Lung (tissue), 12 donors: Measurements from ENCODE around the gene HBS1L. TPM values are rescaled to one million over a fixed set of nuclear protein-coding genes. Genes with fewer than 3 reads are reported as not detected.

ENCODE experiments used
- ATAC-seq: fragments of 200-7000 bp; cut with Tn5 transposase; one replicate; pipeline ENCODE4 v1.9.1; 2020; ENCODE audit warnings: moderate number of reproducible peaks; ENCODE audit not compliant: insufficient read depth, low FRiP score
- DNase-seq, 3 donors: peaks; one replicate each; pipeline ENCODE4 v3.0.0-alpha.2; 2013 to 2017
- H3K27ac ChIP-seq, 2 donors: one replicate each; pipeline ENCODE4 v1.5.1; 2013; ENCODE audit warnings: mild to moderate bottlenecking in 2 of 2, moderate library complexity in 2 of 2, control low read depth in 1 of 2, inconsistent platforms in 1 of 2, low read depth in 1 of 2, low read length in 1 of 2
- H3K27me3 ChIP-seq, 3 donors: one replicate each; pipeline ENCODE4 v1.5.1; 2013; ENCODE audit warnings: low read length in 2 of 3; ENCODE audit not compliant: control insufficient read depth in 3 of 3, insufficient read depth in 3 of 3
- H3K36me3 ChIP-seq, 4 donors: one replicate each; pipeline ENCODE4 v1.5.1; 2013; ENCODE audit warnings: low read length in 4 of 4, mild to moderate bottlenecking in 1 of 4, moderate library complexity in 1 of 4; ENCODE audit not compliant: control insufficient read depth in 4 of 4, insufficient read depth in 4 of 4
- H3K4me1 ChIP-seq, 5 donors: one replicate each; pipeline ENCODE4 v1.5.1; 2013; ENCODE audit warnings: low read length in 5 of 5, mild to moderate bottlenecking in 2 of 5, moderate library complexity in 1 of 5; ENCODE audit not compliant: control insufficient read depth in 5 of 5, insufficient read depth in 5 of 5
- H3K4me3 ChIP-seq: one replicate; pipeline ENCODE4 v1.5.1; 2013; ENCODE audit warnings: mild to moderate bottlenecking, control low read depth, moderate library complexity
- H3K9ac ChIP-seq, 2 donors: one replicate each; pipeline ENCODE4 v1.5.1; 2013; ENCODE audit warnings: low read length in 2 of 2, control low read depth in 1 of 2; ENCODE audit not compliant: insufficient read depth in 1 of 2
- H3K9me3 ChIP-seq, 4 donors: one replicate each; pipeline ENCODE4 v1.5.1; 2013; ENCODE audit warnings: low read length in 3 of 4, mild to moderate bottlenecking in 1 of 4, moderate library complexity in 1 of 4; ENCODE audit not compliant: control insufficient read depth in 4 of 4, insufficient read depth in 3 of 4
- WGBS, 2 donors: extraction: QIAGEN DNeasy Blood & Tissue Kit; methylation state at CpG; one replicate each; pipeline ENCODE4 v1.1.7; 2013; 5-methylcytosine and 5-hydroxymethylcytosine counted together
- polyA plus RNA-seq, 2 donors: library from polyadenylated mRNA; stranded (reverse); fragments of 200-250 nt; gene quantifications; one replicate each; pipeline ENCODE4 v1.2.1, GENCODE V29; 2013
- total RNA-seq, 2 donors: library from RNA; depleted of rRNA in 1 of 2; stranded (reverse); fragments of >200 nt in 1 of 2; gene quantifications; one replicate each; pipeline ENCODE4 v1.2.1, GENCODE V29; 2014 to 2021
- TF ChIP-seq, protein P1 (sequence below): IDR thresholded peaks from 2 replicates; pipeline ENCODE4 v1.5.1; 2012; ENCODE audit warnings: mild to moderate bottlenecking; ENCODE audit errors: control extremely low read depth, extremely low read depth
- donor health status: control.
- donor health status: control.
- donor health status: Bipolar disorder and iron deficiency.
- donor health status: healthy.
- donor health status: DM: yes; HTN: yes; CAD: no.

Gene HBS1L
- total and polyA plus RNA-seq, 4 donors: 13.1 to 76.3 (median 43.3) TPM

DNA sequence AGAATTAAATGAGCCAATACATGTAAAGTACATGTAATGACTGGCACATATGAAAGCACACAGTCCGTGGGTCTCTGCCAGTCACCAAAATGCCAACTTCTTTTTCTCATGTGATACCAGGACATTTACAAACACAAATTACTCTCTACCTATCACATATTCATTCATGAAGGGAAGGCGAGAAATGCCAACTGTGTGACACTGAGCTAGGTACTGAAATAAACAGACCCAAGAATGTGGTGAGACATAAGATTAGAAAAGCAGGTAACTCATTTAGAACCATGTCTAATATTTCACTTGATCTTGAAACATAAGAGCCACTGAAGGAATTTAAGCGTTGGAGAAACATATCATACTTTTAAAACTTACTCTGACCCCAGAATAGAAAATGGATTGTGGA is 41.4 kb downstream of the HBS1L start:
- ATAC-seq: no peak
- no peaks in the 10 kb centered on the region for H3K9me3 ChIP-seq
- peak overlapping the region in 1 of 2 donors; percentile 3 for H3K9ac ChIP-seq
- H3K4me1 ChIP-seq: peaks cover 0 to 3% (median 0%) of the 10 kb centered on the region in 5 donors
- DNase-seq: peak in 1 of 3 donors; percentile 3
- H3K36me3 ChIP-seq: peaks cover 0 to 3% (median 0%) of the 10 kb centered on the region in 4 donors
- H3K4me3 ChIP-seq: no peak overlapping the region
- no peak overlapping the region for H3K27ac ChIP-seq
- H3K27me3 ChIP-seq: no peaks in the 10 kb centered on the region
- TF ChIP-seq, protein P1, sequence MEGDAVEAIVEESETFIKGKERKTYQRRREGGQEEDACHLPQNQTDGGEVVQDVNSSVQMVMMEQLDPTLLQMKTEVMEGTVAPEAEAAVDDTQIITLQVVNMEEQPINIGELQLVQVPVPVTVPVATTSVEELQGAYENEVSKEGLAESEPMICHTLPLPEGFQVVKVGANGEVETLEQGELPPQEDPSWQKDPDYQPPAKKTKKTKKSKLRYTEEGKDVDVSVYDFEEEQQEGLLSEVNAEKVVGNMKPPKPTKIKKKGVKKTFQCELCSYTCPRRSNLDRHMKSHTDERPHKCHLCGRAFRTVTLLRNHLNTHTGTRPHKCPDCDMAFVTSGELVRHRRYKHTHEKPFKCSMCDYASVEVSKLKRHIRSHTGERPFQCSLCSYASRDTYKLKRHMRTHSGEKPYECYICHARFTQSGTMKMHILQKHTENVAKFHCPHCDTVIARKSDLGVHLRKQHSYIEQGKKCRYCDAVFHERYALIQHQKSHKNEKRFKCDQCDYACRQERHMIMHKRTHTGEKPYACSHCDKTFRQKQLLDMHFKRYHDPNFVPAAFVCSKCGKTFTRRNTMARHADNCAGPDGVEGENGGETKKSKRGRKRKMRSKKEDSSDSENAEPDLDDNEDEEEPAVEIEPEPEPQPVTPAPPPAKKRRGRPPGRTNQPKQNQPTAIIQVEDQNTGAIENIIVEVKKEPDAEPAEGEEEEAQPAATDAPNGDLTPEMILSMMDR: no peak
- WGBS, 2 donors: 88 to 95% methylated on average over 3 of the region's 3 CpGs

DNA sequence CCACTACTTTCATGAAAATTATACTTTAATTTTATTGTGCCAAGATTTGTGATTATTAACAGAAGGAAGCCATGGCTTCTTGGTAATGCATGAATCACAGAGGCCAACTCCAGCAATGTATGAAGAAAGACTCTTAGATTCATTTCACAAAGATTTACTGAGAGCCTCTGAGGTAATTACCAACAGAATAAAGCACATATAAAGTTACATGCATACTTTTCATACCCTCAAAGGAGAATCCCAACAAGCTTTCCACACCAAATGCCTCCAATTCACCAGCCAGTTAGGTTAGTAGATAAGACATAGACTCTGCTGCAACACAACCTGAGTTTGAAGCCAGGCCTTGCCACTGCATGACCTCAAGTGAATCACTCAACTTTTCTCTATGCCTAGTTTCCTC is 41.9 kb downstream of the HBS1L start:
- ATAC-seq (no peak), DNase-seq (no peak)
- TF ChIP-seq, protein P1: no peak
- Histone ChIP-seq H3K9ac (peak overlapping the region in 1 of 2 donors; percentile 3), H3K4me3 (no peak overlapping the region), H3K36me3 (peaks cover 0 to 3% (median 0%) of the 10 kb centered on the region in 4 donors), H3K27me3 (no peaks in the 10 kb centered on the region), H3K27ac (no peak overlapping the region), H3K9me3 (no peaks in the 10 kb centered on the region), H3K4me1 (peaks cover 0 to 3% (median 0%) of the 10 kb centered on the region in 5 donors)

DNA sequence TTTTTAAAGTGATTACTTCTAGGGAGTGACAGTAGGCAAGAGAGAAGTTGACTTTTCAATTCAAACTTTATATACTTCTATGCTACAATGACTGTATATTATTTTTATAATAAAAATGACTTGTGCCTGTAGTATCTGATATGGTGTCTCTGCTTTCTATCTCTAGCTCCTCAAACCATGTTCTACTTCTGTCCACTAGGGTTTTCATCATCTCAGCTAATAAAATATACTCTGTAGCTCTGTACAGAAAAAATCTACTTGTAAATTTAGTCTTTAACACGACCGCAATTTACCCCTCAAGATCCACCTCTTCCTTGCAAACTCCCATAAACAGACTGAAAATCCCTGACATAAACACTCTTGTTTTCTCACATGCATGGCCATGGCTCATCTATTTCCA is 42.3 kb downstream of the HBS1L start:
- H3K27me3 ChIP-seq: no peaks in the 10 kb centered on the region
- WGBS, 2 donors: 94 to 96% methylated on average over 2 of the region's 2 CpGs
- no peak overlapping the region for H3K9ac ChIP-seq
- no peak overlapping the region for H3K27ac ChIP-seq
- DNase-seq (no peak), ATAC-seq (no peak)
- peaks cover 0 to 3% (median 0%) of the 10 kb centered on the region in 5 donors for H3K4me1 ChIP-seq
- no peak overlapping the region for H3K4me3 ChIP-seq
- H3K36me3 ChIP-seq: peaks cover 0 to 3% (median 0%) of the 10 kb centered on the region in 4 donors
- TF ChIP-seq, protein P1: no peak
- H3K9me3 ChIP-seq: no peaks in the 10 kb centered on the region

DNA sequence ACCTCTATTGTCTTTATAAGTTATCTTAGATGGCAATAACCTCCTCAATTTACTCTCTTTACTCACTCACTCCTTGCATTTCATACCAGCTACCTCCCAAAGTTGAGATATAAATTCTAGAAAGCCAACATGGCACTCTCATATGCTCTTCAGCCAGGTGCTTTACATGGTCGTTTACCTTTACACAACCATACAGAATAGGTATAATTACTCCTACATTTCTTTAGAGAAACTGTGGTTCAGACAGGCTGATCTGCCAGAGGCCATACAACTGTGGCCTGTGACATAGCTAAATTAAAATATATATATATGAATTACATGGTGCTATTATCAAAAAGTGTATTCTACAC is 45.7 kb downstream of the HBS1L start:
- H3K9ac ChIP-seq: no peak overlapping the region
- H3K9me3 ChIP-seq: no peaks in the 10 kb centered on the region
- no peak overlapping the region for H3K4me3 ChIP-seq
- H3K36me3 ChIP-seq: peaks cover 0 to 6% (median under 1%) of the 10 kb centered on the region in 4 donors
- H3K4me1 ChIP-seq: peaks cover 0 to 3% (median 0%) of the 10 kb centered on the region in 5 donors
- no peak overlapping the region for H3K27ac ChIP-seq
- no peak for DNase-seq
- no peak for ATAC-seq
- H3K27me3 ChIP-seq: no peaks in the 10 kb centered on the region
- 75 to 86% methylated on average over 1 of the region's 1 CpG for WGBS, 2 donors
- TF ChIP-seq, protein P1: no peak
